ENCODE measurements around the gene ALMS1. TPM values are rescaled to one million over a fixed set of nuclear protein-coding genes. Genes with fewer than 3 reads are reported as not detected.
"Not testable (repeated sequence)": the region's sequence is repeated elsewhere in the genome, so short reads cannot be mapped to it uniquely, and the experiment has no call there.

The ALMS1 gene
- polyA plus RNA-seq, 1 donor (not counting 4 experiments of a cell fraction or from before 2014, with no cell fraction given): 4.4 TPM

- H4K20me1 ChIP-seq (ENCODE audit: control insufficient read depth, extremely low read depth, insufficient read depth, low read length): no peaks in the 10 kb centered on the region
- dilution Hi-C loops (cut with MboI; ENCODE audit: extremely low pct_ligation_motif_present, low sequenced_read_pairs): no loop called here
- no peak overlapping the region for H3K27ac ChIP-seq (ENCODE audit: control insufficient read depth, insufficient read depth, low read length)
- no peak overlapping the region for H2AFZ ChIP-seq (ENCODE audit: control insufficient read depth, low read length)
- H3K79me2 ChIP-seq (ENCODE audit: control insufficient read depth, insufficient read depth, low read length): no peaks in the 10 kb centered on the region
- FAIRE-seq (no peak), DNase-seq (ENCODE audit: low read depth, low spot score) (no peak)
- TF ChIP-seq EZH2 (IDR thresholded peaks at IDR 0.05; ENCODE audit: low read length) (no peak), CTCF (optimal IDR thresholded peaks at IDR 0.05 in 1 of 3, IDR thresholded peaks at IDR 0.05 in 1 of 3, conservative IDR thresholded peaks at IDR 0.05 in 1 of 3; ENCODE audit: extremely low read depth in 1 of 3, insufficient read depth in 2 of 3, low read length in 3 of 3) (no peak)
- no peak overlapping the region for H3K4me2 ChIP-seq (ENCODE audit: control insufficient read depth, extremely low read depth, insufficient read depth, low read depth, low read length)
- H3K36me3 ChIP-seq (ENCODE audit: control insufficient read depth in 2 of 2, extremely low read depth in 1 of 2, insufficient read depth in 2 of 2, low read length in 2 of 2): no peaks in the 10 kb centered on the region
- H3K9ac ChIP-seq (ENCODE audit: control insufficient read depth, extremely low read depth, insufficient read depth, low read length): no peak overlapping the region
- H3K4me1 ChIP-seq (ENCODE audit: control insufficient read depth, extremely low read depth, insufficient read depth, low read length): no peaks in the 10 kb centered on the region
- H3K9me3 ChIP-seq (ENCODE audit: control insufficient read depth, low read depth, low read length): no peaks in the 10 kb centered on the region
- no peaks in the 10 kb centered on the region for H3K9me1 ChIP-seq (ENCODE audit: control insufficient read depth, extremely low read depth, insufficient read depth, low read length)
- H3K27me3 ChIP-seq (ENCODE audit: control insufficient read depth, extremely low read depth, insufficient read depth, low read length): no peaks in the 10 kb centered on the region
- no peak overlapping the region for H3K4me3 ChIP-seq (ENCODE audit: control insufficient read depth in 2 of 3, extremely low read depth in 1 of 3, insufficient read depth in 2 of 3, low read depth in 1 of 3, low read length in 3 of 3)
Measured at GRCh38 chr2:73468376-73468775, 82.7 kb downstream of the ALMS1 start.

GRCh38 chr2:73483874-73484273 is 98.2 kb downstream of the ALMS1 start:
- H3K9me1 ChIP-seq (ENCODE audit: control insufficient read depth, extremely low read depth, insufficient read depth, low read length); H2AFZ ChIP-seq (ENCODE audit: control insufficient read depth, low read length); H3K9me3 ChIP-seq (ENCODE audit: control insufficient read depth, low read depth, low read length); DNase-seq (ENCODE audit: low read depth, low spot score); H3K36me3 ChIP-seq (ENCODE audit: control insufficient read depth in 2 of 2, extremely low read depth in 1 of 2, insufficient read depth in 2 of 2, low read length in 2 of 2); H4K20me1 ChIP-seq (ENCODE audit: control insufficient read depth, extremely low read depth, insufficient read depth, low read length); H3K27me3 ChIP-seq (ENCODE audit: control insufficient read depth, extremely low read depth, insufficient read depth, low read length); H3K79me2 ChIP-seq (ENCODE audit: control insufficient read depth, insufficient read depth, low read length); H3K4me3 ChIP-seq (ENCODE audit: control insufficient read depth in 2 of 3, extremely low read depth in 1 of 3, insufficient read depth in 2 of 3, low read depth in 1 of 3, low read length in 3 of 3); H3K4me2 ChIP-seq (ENCODE audit: control insufficient read depth, extremely low read depth, insufficient read depth, low read depth, low read length); FAIRE-seq; H3K27ac ChIP-seq (ENCODE audit: control insufficient read depth, insufficient read depth, low read length); H3K9ac ChIP-seq (ENCODE audit: control insufficient read depth, extremely low read depth, insufficient read depth, low read length); H3K4me1 ChIP-seq (ENCODE audit: control insufficient read depth, extremely low read depth, insufficient read depth, low read length); dilution Hi-C loops (cut with MboI; ENCODE audit: extremely low pct_ligation_motif_present, low sequenced_read_pairs): not testable (repeated sequence)

GRCh38 chr2:73487112-73487657 is 101.5 kb downstream of the ALMS1 start:
- Histone ChIP-seq H3K4me1 (ENCODE audit: control insufficient read depth, extremely low read depth, insufficient read depth, low read length) (no peaks in the 10 kb centered on the region), H3K4me3 (ENCODE audit: control insufficient read depth in 2 of 3, extremely low read depth in 1 of 3, insufficient read depth in 2 of 3, low read depth in 1 of 3, low read length in 3 of 3) (no peak overlapping the region), H3K4me2 (ENCODE audit: control insufficient read depth, extremely low read depth, insufficient read depth, low read depth, low read length) (no peak overlapping the region), H2AFZ (ENCODE audit: control insufficient read depth, low read length) (no peak overlapping the region), H3K9ac (ENCODE audit: control insufficient read depth, extremely low read depth, insufficient read depth, low read length) (no peak overlapping the region), H3K79me2 (ENCODE audit: control insufficient read depth, insufficient read depth, low read length) (no peaks in the 10 kb centered on the region), H3K27me3 (ENCODE audit: control insufficient read depth, extremely low read depth, insufficient read depth, low read length) (no peaks in the 10 kb centered on the region), H3K9me3 (ENCODE audit: control insufficient read depth, low read depth, low read length) (no peaks in the 10 kb centered on the region), H3K36me3 (ENCODE audit: control insufficient read depth in 2 of 2, extremely low read depth in 1 of 2, insufficient read depth in 2 of 2, low read length in 2 of 2) (peaks cover 0 to 8% of the 10 kb centered on the region in 2 experiments), H3K27ac (ENCODE audit: control insufficient read depth, insufficient read depth, low read length) (no peak overlapping the region), H4K20me1 (ENCODE audit: control insufficient read depth, extremely low read depth, insufficient read depth, low read length) (no peaks in the 10 kb centered on the region), H3K9me1 (ENCODE audit: control insufficient read depth, extremely low read depth, insufficient read depth, low read length) (no peaks in the 10 kb centered on the region)
- no peak for TF ChIP-seq CTCF (optimal IDR thresholded peaks at IDR 0.05 in 1 of 3, IDR thresholded peaks at IDR 0.05 in 1 of 3, conservative IDR thresholded peaks at IDR 0.05 in 1 of 3; ENCODE audit: extremely low read depth in 1 of 3, insufficient read depth in 2 of 3, low read length in 3 of 3)
- TF ChIP-seq EZH2 (IDR thresholded peaks at IDR 0.05; ENCODE audit: low read length): no peak
- no peak for DNase-seq (ENCODE audit: low read depth, low spot score)
- FAIRE-seq: no peak
- dilution Hi-C loops (cut with MboI; ENCODE audit: extremely low pct_ligation_motif_present, low sequenced_read_pairs): no loop called here

Measured in keratinocyte (primary cell).